ENCODE data around the gene CERS5.

GRCh38 chr12:50207424-50207823 lies 40.3 kb upstream of the CERS5 start:
- TF ChIP-seq EZH2phosphoT487 (IDR thresholded peaks at IDR 0.05; ENCODE audit: borderline replicate concordance, low read depth, low read length): no peak
- TF ChIP-seq CTCF (conservative IDR thresholded peaks at IDR 0.05; ENCODE audit: low read length): no peak
